Measurements from ENCODE around the gene AWAT2.

AWAT2 gene

GRCh38 chrX:70049406-70049805, 332 bp downstream of the AWAT2 start:
- Histone ChIP-seq H3K27me3 (ENCODE audit: insufficient read depth, low read length, poor library complexity) (no peaks in the 10 kb centered on the region), H3K4me3 (ENCODE audit: low read length) (no peak overlapping the region), H3K27ac (ENCODE audit: low read depth, low read length) (no peak overlapping the region), H4K8ac (ENCODE audit: low read depth, low read length) (no peak overlapping the region), H3K4ac (ENCODE audit: low read depth, low read length) (no peak overlapping the region), H3K18ac (ENCODE audit: low read length) (no peak overlapping the region), H3K79me2 (ENCODE audit: control insufficient read depth, insufficient read depth, low read length) (no peaks in the 10 kb centered on the region), H2BK15ac (replicated peaks; ENCODE audit: low read depth) (no peak overlapping the region), H3K9ac (ENCODE audit: low read length) (no peak overlapping the region), H3K79me1 (ENCODE audit: low read length) (no peaks in the 10 kb centered on the region), H3K4me1 (ENCODE audit: control insufficient read depth, low read depth, low read length) (no peaks in the 10 kb centered on the region), H3K23ac (ENCODE audit: low read length) (no peak overlapping the region), H3K56ac (ENCODE audit: low read length) (no peak overlapping the region), H3K36me3 (ENCODE audit: control insufficient read depth, insufficient read depth, low read length) (no peaks in the 10 kb centered on the region), H4K5ac (ENCODE audit: low read length) (no peak overlapping the region), H2BK120ac (ENCODE audit: low read depth, low read length) (no peak overlapping the region), H2AK5ac (ENCODE audit: low read length) (no peak overlapping the region), H2BK5ac (ENCODE audit: low read length) (no peak overlapping the region), H3K4me2 (ENCODE audit: low read length) (no peak overlapping the region)
- DNase-seq: no peak
- no CpG with 5 or more reads among the region's 3 CpGs for WGBS (ENCODE audit: extremely low coverage, insufficient coverage, low lambda C conversion rate)

- no peak overlapping the region for H3K56ac ChIP-seq (ENCODE audit: low read length)
- H3K4me2 ChIP-seq (ENCODE audit: low read length): no peak overlapping the region
- H2BK120ac ChIP-seq (ENCODE audit: low read depth, low read length): no peak overlapping the region
- H3K79me1 ChIP-seq (ENCODE audit: low read length): no peaks in the 10 kb centered on the region
- H3K36me3 ChIP-seq (ENCODE audit: control insufficient read depth, insufficient read depth, low read length): no peaks in the 10 kb centered on the region
- H2AK5ac ChIP-seq (ENCODE audit: low read length): no peak overlapping the region
- H3K4ac ChIP-seq (ENCODE audit: low read depth, low read length): no peak overlapping the region
- no peak overlapping the region for H3K27ac ChIP-seq (ENCODE audit: low read depth, low read length)
- no peaks in the 10 kb centered on the region for H3K4me1 ChIP-seq (ENCODE audit: control insufficient read depth, low read depth, low read length)
- no peak overlapping the region for H2BK5ac ChIP-seq (ENCODE audit: low read length)
- H4K8ac ChIP-seq (ENCODE audit: low read depth, low read length): no peak overlapping the region
- DNase-seq: no peak
- H4K5ac ChIP-seq (ENCODE audit: low read length): no peak overlapping the region
- no peaks in the 10 kb centered on the region for H3K27me3 ChIP-seq (ENCODE audit: insufficient read depth, low read length, poor library complexity)
- no peaks in the 10 kb centered on the region for H3K79me2 ChIP-seq (ENCODE audit: control insufficient read depth, insufficient read depth, low read length)
- no peak overlapping the region for H3K4me3 ChIP-seq (ENCODE audit: low read length)
- H3K18ac ChIP-seq (ENCODE audit: low read length): no peak overlapping the region
- no peak overlapping the region for H3K23ac ChIP-seq (ENCODE audit: low read length)
- no peak overlapping the region for H2BK15ac ChIP-seq (replicated peaks; ENCODE audit: low read depth)
- H3K9ac ChIP-seq (ENCODE audit: low read length): no peak overlapping the region
These were observed 2.8 kb downstream of the AWAT2 start for GRCh38 chrX:70046978-70047377.

- H3K4ac ChIP-seq (ENCODE audit: low read depth, low read length): no peak overlapping the region
- no peak overlapping the region for H3K4me2 ChIP-seq (ENCODE audit: low read length)
- no peaks in the 10 kb centered on the region for H3K79me2 ChIP-seq (ENCODE audit: control insufficient read depth, insufficient read depth, low read length)
- no peak overlapping the region for H3K23ac ChIP-seq (ENCODE audit: low read length)
- H2AK5ac ChIP-seq (ENCODE audit: low read length): no peak overlapping the region
- no peak overlapping the region for H2BK120ac ChIP-seq (ENCODE audit: low read depth, low read length)
- H3K4me1 ChIP-seq (ENCODE audit: control insufficient read depth, low read depth, low read length): no peaks in the 10 kb centered on the region
- H3K27me3 ChIP-seq (ENCODE audit: insufficient read depth, low read length, poor library complexity): no peaks in the 10 kb centered on the region
- H4K5ac ChIP-seq (ENCODE audit: low read length): no peak overlapping the region
- H3K36me3 ChIP-seq (ENCODE audit: control insufficient read depth, insufficient read depth, low read length): no peaks in the 10 kb centered on the region
- no CpG with 5 or more reads among the region's 4 CpGs for WGBS (ENCODE audit: extremely low coverage, insufficient coverage, low lambda C conversion rate)
- no peak overlapping the region for H2BK15ac ChIP-seq (replicated peaks; ENCODE audit: low read depth)
- H3K4me3 ChIP-seq (ENCODE audit: low read length): no peak overlapping the region
- DNase-seq: no peak
- H3K79me1 ChIP-seq (ENCODE audit: low read length): no peaks in the 10 kb centered on the region
- H3K18ac ChIP-seq (ENCODE audit: low read length): no peak overlapping the region
- H3K9ac ChIP-seq (ENCODE audit: low read length): no peak overlapping the region
- no peak overlapping the region for H3K27ac ChIP-seq (ENCODE audit: low read depth, low read length)
- H4K8ac ChIP-seq (ENCODE audit: low read depth, low read length): no peak overlapping the region
- no peak overlapping the region for H2BK5ac ChIP-seq (ENCODE audit: low read length)
- no peak overlapping the region for H3K56ac ChIP-seq (ENCODE audit: low read length)
These were observed 5.0 kb downstream of the AWAT2 start for GRCh38 chrX:70044541-70045245.

GRCh38 chrX:70043685-70044084, 6.1 kb downstream of the AWAT2 start:
- no peaks in the 10 kb centered on the region for H3K27me3 ChIP-seq (ENCODE audit: insufficient read depth, low read length, poor library complexity)
- H3K4ac ChIP-seq (ENCODE audit: low read depth, low read length): no peak overlapping the region
- H3K79me1 ChIP-seq (ENCODE audit: low read length): no peaks in the 10 kb centered on the region
- no peak overlapping the region for H2AK5ac ChIP-seq (ENCODE audit: low read length)
- H4K5ac ChIP-seq (ENCODE audit: low read length): no peak overlapping the region
- no CpG with 5 or more reads among the region's 9 CpGs for WGBS (ENCODE audit: extremely low coverage, insufficient coverage, low lambda C conversion rate)
- H3K36me3 ChIP-seq (ENCODE audit: control insufficient read depth, insufficient read depth, low read length): no peaks in the 10 kb centered on the region
- H3K4me3 ChIP-seq (ENCODE audit: low read length): no peak overlapping the region
- DNase-seq: no peak
- H3K9ac ChIP-seq (ENCODE audit: low read length): no peak overlapping the region
- no peak overlapping the region for H3K23ac ChIP-seq (ENCODE audit: low read length)
- no peaks in the 10 kb centered on the region for H3K4me1 ChIP-seq (ENCODE audit: control insufficient read depth, low read depth, low read length)
- no peak overlapping the region for H3K56ac ChIP-seq (ENCODE audit: low read length)
- H3K18ac ChIP-seq (ENCODE audit: low read length): no peak overlapping the region
- no peak overlapping the region for H3K27ac ChIP-seq (ENCODE audit: low read depth, low read length)
- H3K79me2 ChIP-seq (ENCODE audit: control insufficient read depth, insufficient read depth, low read length): no peaks in the 10 kb centered on the region
- H4K8ac ChIP-seq (ENCODE audit: low read depth, low read length): no peak overlapping the region
- H2BK15ac ChIP-seq (replicated peaks; ENCODE audit: low read depth): no peak overlapping the region
- H2BK120ac ChIP-seq (ENCODE audit: low read depth, low read length): no peak overlapping the region
- no peak overlapping the region for H2BK5ac ChIP-seq (ENCODE audit: low read length)
- no peak overlapping the region for H3K4me2 ChIP-seq (ENCODE audit: low read length)

- peak; percentile 71 for DNase-seq
- Histone ChIP-seq H2BK120ac (ENCODE audit: low read depth, low read length) (no peak overlapping the region), H3K9ac (ENCODE audit: low read length) (no peak overlapping the region), H2BK5ac (ENCODE audit: low read length) (no peak overlapping the region), H4K8ac (ENCODE audit: low read depth, low read length) (no peak overlapping the region), H3K79me2 (ENCODE audit: control insufficient read depth, insufficient read depth, low read length) (no peaks in the 10 kb centered on the region), H3K18ac (ENCODE audit: low read length) (no peak overlapping the region), H3K36me3 (ENCODE audit: control insufficient read depth, insufficient read depth, low read length) (no peaks in the 10 kb centered on the region), H3K79me1 (ENCODE audit: low read length) (no peaks in the 10 kb centered on the region), H3K4ac (ENCODE audit: low read depth, low read length) (peak overlapping the region; percentile 43), H3K23ac (ENCODE audit: low read length) (no peak overlapping the region), H2BK15ac (replicated peaks; ENCODE audit: low read depth) (no peak overlapping the region), H3K4me3 (ENCODE audit: low read length) (no peak overlapping the region), H3K56ac (ENCODE audit: low read length) (no peak overlapping the region), H3K27ac (ENCODE audit: low read depth, low read length) (no peak overlapping the region), H3K27me3 (ENCODE audit: insufficient read depth, low read length, poor library complexity) (no peaks in the 10 kb centered on the region), H3K4me2 (ENCODE audit: low read length) (no peak overlapping the region), H4K5ac (ENCODE audit: low read length) (no peak overlapping the region), H2AK5ac (ENCODE audit: low read length) (no peak overlapping the region), H3K4me1 (ENCODE audit: control insufficient read depth, low read depth, low read length) (no peaks in the 10 kb centered on the region)
- WGBS (ENCODE audit: extremely low coverage, insufficient coverage, low lambda C conversion rate): no CpG with 5 or more reads among the region's 11 CpGs
These were observed 7.1 kb downstream of the AWAT2 start for GRCh38 chrX:70042399-70043371.

Data from mesendoderm (in vitro differentiated cells).